HG03457 (cell line): Measurements from ENCODE around the gene PPP2R2C.

Source experiments
- ATAC-seq: cut with Tn5 transposase; IDR thresholded peaks from one replicate; pipeline ENCODE4 v1.9.1; 2021; ENCODE audit warnings: moderate number of reproducible peaks; ENCODE audit not compliant: unreplicated experiment

Gene PPP2R2C

DNA sequence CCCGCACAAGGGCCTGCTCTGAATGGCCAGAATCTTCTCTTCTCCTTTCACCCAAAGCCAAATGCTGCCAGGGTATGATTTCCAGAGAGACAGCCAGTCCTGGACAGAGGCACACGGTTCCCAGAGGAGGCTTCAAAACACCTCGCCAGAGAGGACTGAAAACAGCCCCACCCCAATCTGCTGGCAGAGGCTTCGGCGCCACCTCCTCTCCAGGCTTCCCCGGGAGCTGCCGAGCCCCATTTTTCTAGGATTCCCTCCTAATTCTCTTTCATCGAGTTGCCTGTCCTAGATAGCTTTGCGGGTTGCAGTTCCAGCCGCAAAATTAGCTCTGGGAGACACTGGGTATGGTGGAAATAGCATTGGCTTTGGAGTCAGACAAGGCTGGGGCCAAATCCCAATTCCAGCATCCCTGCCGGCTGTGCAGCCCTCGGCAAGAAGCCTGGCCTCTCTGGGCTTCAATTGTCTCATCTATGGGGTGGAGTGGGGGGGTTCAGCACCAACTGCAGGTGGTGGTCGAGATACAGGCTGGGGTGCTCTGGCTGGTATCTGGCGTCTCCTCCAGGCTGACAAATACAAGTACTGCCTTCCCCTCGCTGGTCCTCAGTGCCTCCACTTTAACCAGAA, 22.6 kb downstream of the PPP2R2C start:
- no peak for ATAC-seq

DNA sequence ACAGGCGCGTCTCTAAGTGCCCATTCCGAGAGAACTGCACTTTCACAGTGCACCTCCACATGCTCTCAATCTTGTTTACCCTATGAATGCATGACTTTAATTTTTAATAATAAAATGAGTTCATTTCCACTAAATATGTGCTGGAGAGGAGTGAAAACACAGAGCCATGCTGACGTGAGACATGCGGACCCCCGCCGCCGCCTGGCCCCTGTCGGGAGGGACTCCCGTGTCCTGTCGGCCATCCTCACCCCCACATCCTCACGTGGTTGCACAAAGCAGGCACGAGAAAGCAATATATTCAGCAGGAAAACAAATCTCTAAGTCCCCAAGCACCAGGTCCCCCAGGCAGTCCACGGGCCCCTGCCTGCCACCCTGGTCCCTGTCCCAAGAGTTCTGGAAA, 23.1 kb downstream of the PPP2R2C start:
- no peak for ATAC-seq

DNA sequence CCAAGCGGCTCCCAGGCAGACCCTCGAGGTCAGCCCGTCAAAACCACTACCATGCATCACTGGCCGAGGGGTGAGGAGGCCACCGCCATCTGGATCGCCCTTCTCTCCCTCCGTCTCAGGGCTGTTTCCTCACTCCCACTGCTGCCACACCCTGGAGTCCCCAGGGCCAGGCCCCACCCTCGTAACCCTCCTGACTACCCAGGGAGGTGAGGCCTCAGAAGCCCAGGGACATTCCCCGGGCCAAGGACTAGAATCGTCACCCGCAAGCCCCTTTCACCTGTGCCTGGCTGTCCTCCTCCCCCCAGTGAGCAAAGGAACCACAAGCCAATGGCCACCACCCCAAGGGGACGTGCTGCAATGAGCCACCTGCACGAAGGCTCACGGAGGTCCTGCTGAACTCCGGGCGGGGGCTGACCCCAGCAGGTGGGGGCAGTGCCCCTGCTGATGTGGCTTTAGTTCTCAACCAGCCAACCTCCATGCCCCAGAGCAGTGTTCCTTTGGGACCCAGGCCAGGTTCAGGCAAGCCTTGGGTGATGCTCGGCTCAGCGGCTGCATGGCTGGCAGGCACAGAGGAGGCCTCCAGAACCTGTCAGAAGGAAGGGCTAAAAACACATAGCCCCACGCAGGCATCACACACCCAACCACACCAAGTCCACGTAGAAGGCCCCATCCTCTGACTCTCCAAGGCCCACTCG, 23.8 kb downstream of the PPP2R2C start:
- ATAC-seq, result no peak

DNA sequence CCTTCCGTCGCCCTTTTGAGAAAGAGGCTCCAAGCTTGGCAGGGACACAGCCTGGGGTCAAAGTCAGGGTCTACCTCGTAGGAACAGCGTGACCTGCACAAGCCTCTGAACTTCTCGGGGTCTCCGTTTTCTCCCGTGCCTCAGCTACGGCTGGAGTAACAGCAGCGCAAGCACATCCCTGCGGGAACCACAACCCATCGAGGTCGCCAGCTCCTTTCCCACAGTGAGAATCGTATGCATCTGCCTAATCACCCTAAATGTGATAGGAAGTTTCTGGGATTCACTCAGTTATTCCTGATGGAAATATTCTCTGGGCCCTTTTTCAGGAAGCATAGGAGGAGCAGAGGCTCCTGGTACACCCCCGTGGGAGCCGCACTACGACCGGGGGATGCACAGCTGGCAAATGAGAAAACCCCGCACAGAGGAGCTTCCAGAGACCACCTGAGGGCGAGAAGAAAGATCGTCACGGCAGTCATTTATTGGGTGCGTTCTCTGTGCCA, 24.7 kb downstream of the PPP2R2C start:
- no peak for ATAC-seq

DNA sequence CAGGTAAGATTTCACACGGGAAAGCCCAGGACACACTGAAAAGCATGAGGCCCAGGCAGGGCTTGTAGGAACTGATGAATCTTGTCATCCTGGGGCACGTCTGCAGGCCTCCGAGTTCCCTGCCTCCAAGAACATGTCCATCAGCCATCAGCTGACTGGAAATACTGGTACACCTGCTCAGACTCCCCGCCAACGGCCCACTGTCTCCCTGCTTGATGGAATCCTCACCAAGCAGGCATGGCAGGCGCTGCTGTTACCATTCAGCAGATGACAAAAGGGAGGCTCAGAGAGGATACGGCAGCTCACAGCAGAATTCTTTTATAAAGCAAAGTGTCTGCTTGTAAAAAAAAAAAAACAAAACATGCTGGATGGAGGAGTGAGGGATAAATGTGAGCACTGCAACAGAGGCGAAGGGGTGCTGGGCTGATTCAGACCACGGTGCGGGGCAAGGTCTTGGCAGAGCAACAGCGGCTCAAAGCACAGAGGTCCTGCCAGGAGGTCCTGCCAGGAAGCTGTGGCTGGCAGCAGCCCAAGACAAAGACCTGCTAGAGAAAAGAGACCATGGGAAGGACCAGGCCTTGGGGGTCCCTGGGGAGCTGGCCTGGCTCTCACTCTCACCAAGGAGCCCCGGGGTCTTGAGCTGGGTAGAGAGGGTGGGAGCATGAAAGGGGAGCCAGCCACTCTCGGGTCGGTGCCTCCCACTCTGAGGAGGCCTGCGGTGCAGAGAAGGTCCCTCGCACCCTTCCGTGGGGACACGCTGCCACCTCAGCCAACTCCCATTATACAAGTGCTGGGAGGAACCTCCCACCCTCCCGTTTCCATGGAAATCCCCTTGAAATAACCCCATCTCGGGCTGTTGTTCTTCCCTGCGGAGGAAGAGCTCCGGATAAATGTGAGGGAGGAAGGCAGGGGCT, 25.6 kb downstream of the PPP2R2C start:
- no peak for ATAC-seq

DNA sequence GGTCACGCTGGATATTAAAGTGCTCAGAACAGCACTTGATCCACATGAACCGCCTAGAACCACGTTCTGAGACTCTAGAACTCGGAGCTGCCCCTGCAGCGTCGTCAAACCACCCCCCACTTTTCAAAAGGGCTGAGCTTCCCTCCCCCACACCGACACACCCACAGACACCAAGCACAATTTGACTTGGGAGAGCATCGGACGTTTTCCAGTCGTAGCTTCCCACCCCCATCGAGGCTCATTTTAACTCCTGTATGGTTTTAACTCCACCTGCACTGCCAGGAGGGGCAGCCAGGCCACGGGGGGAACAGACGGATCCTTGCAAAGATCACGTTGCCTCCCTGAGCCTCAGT, 26.3 kb downstream of the PPP2R2C start:
- no peak for ATAC-seq

DNA sequence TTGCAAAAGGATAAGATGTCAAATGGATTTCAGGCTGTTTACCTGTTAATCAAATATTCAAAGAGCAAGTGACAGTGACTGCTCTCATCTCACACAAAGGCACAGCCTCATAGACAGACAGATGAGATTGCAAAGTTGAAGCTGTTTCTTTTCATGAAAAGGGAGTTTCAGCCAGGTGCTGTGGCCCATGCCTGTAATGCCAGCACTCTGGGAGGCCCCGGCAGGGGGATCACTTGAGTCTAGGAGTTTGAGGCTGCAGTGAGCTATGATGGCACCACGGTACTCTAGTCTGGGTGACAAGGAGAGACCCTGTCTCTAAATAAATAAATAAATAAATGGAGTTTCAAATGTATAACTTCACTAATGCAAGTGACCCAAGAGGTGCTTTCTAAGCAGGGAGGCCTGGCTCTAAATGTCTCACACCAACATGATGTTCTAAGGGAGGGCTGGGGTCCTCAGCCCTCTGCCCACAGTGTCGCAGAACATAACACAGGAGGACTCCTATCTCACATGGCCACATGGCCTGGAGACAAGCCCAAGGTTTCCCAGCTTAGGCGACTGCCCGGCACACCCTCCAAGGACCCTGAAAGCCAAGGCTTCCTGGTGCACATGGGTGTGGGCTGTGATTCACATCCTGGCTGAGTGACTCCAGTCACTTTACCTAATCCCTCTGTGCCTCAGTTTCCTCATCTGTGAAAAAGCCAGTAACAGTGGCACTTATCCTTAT, 26.8 kb downstream of the PPP2R2C start:
- ATAC-seq, result no peak

DNA sequence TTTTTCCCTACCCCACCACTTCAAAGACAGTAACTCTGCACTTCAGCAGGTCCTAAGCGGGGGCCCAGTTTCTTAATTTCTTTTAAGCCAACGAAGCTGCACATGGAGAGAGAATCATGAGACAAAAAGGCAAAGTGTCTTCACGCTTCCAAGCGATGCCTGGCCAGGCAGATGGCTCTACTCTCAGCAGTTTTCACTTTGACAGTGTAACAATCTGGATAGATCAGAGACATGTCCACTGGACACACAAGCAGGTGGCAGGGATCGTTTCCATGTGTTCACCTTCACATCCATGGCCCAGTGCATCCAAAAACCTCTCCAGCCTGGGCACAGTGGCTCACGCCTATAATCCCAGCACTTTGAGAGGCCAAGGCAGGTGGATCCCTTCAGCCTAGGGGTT, 27.8 kb downstream of the PPP2R2C start:
- no peak for ATAC-seq

DNA sequence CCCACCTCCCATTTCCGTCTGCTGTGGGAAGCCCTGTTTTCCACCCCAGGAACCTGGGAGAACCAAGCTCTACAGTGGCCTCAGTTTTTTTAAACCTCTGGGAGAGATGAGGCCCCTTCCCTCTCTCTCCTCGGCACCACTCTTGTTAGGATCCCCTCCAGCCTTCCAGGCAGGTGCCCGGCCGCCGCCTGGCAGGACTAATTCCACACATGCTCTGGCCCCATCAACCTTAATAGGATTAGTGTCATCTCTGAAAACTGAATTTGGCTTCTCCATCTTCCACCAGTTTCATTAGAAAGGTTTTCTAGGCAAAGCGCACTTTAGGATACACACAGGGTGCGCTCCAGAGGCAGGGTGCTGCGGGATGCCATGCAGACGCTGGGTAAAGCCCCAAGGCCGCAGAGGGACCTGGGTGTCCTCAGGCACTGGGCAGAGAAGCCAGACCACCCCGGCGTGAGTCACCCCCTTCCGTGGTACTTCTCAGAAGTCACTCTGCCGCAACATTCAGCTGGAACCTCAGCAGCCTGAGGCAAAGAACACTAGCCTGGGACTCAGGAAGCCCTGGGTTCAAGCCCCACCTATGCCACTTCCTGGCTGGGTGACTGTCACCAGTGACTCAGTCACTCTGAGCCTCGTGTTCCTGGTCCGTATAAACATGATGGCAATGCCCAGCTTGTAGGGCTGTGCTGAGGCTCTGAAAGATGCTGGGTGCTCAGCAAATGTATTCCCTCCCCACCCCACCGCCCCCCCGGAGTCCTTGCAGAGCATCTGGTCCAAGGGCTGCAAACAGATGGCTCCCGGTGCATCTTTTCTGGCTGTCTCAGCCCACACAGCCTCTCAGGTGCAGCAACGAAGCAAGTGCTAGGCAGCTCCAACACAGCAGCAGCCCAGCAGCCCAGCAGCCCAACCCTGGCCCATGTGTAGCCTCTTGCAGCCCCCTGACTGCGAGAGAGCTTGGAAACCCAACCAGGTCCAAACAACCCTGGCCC, 29.1 kb downstream of the PPP2R2C start:
- no peak for ATAC-seq

DNA sequence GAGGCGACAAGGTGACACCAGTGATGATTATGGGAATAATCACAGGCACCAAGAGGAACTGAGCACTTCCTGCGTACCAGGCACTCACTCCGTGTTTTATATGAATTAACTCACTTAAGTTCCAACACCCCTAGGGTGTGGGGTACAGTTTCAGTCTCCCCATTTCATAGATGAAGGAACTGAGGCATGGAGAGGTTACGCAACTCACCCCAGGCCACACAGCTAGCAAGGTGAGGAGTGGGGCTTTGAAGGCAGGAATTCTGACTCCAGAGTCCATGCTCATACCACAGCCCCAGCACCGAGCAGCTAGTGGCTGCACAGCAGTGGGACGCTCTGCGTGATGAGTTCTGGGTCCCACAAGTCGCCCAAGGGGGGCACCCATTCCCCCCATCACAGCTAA, 29.9 kb downstream of the PPP2R2C start:
- ATAC-seq, result no peak

DNA sequence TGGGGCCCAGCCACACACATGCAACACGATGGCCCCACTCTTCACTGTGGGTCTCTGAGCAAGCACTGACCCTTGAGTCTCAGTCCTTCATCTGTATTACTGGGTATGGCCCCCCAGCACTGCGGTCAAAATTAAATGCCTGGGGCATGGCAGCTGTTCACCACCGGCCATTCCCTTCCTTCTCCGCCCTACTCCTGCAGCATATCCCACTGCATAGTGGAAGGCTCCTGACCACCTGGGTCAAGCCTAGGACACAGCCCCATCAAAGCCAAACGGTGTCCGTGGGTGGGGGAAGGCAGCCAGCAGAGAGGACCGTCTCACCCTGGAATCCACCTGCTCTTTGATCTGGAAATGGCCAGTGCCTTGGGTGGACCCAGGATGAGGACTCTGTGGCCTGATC, 30.7 kb downstream of the PPP2R2C start:
- no peak for ATAC-seq

DNA sequence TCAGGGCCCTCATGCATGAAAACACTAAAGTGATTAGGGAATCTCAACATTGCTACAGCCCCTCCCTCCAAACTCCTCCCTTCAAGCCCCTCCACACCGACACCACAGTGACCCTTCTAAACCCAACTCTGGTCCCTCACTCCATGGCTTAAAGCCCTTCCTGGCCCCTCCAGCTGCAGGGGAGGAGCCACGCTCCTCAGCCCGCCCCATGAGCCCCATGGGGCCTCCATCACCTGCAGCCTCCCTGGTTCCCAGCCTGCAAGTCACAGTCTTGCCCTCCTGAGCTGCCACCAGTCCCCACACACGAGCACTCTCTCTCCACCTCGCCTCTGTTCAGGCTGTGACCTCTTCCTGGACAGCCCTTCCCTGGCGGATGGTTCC, 31.2 kb downstream of the PPP2R2C start:
- ATAC-seq, result no peak

DNA sequence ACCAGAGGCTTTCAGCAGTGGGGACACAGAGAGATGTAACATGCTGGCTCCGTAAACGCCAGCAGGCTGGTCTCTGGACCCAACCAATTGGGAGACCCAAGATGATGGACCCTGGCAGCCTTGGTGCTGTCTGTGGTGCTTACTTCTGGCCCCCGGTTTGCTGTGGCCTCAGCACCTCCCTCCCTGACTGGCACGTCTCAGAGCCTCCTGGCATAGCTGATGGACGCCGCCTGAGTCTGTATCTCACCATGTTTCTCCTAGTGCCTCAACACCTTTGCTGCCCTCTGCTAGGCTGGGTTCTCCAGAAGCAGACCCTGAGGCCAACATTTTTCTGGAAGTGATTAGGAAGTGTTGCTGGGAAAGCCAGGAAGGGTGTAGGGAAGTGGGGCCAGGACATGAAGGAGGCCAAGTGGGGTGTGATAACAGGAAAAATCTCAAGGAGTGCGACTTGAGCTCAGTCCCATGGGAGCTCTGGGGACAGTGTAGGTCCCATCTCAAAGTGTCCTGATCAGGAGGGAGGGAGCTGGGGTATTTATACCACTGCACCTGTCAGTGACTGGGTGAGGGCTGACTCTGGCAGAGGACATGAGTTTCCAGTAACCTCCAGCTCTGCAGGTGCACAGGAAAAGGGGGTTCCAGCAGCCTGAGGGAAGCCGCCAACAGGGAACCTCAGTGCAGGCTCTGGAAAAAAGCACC, 31.8 kb downstream of the PPP2R2C start:
- no peak for ATAC-seq

DNA sequence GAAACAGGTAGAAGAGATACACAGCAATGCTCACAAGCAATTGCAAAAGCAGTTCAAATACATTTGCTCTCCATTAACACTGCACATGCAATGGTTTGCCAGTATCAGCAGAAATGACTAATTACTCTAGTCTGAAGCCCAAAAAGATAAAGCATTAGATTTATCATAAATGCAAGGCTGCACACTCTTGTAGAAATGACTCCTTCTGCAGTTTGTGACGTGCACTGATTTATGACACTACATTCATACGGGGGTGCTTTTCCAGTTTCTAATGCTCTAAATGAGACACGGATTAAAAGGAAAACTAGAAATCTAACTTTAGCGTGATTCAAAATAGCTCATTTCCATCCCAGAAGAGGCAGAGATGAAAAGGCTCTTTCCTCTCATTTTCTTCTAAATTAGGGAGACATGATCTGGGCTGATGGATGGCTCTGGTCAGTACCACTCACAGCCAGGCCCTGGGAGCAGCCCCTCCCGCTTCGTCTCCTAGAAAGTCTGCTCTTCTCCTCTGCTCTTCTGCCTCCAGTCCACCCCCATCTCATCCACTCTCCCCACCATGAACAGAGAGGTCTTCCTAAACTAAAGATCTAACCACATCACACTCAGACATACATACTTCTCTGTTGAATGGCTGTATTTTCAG, 33.2 kb downstream of the PPP2R2C start:
- no peak for ATAC-seq

DNA sequence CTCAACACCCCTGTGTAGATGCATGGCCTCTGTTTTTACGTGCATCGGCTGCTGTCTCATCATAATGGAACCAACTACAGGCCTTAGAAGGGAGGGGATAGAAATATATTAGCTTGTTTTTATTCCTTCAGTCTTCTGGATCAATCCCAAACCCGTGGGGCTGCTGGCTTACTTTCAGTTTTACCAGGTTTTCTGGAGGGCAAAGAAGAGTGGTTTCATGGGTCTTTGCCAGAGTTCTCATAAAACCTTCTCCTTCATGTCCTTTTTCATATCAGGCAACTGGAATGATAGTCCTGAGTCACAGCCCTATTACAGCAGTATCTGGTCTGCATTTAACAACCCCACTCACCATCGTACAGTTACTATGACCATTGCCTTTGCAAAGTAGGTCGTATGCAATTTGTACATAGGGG, 34.6 kb downstream of the PPP2R2C start:
- no peak for ATAC-seq

DNA sequence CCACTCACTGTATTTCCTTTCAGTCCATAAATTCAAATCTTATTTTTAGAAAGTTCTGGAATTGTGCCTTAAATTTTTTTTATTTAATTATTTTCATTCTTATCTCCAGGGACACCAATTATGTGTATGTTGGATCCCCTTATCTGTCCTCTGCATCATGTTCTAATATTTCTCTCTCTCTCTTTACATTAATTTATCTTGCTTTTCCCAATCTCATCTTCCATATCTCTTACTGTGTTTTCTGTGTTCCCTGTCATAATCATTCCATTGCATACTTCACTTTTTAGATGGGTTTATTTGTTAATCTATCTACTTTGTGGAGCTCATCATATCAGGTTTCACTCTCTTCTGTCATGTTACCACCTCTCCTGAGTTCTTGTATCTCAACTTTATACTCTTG, 37.4 kb downstream of the PPP2R2C start:
- ATAC-seq, result no peak

DNA sequence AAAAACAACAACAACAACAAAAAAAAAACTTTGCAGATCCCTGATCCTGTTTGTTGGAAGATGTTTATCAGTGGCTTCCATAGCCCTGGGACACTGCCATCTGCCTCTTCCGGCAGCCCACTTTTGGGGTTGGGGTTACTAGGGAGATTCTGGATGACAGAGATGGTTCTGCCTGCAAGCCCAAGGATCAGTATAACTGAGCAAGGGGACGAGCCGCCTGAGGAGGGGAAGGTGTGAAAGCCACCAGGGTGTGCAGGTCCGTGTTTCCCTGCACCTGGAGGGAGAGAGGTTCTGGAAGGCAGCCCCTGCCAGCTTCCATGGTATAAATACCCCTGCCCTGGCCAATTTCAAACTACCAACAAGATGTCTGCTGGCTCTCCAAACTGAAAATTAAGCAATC, 41.5 kb downstream of the PPP2R2C start:
- no peak for ATAC-seq

DNA sequence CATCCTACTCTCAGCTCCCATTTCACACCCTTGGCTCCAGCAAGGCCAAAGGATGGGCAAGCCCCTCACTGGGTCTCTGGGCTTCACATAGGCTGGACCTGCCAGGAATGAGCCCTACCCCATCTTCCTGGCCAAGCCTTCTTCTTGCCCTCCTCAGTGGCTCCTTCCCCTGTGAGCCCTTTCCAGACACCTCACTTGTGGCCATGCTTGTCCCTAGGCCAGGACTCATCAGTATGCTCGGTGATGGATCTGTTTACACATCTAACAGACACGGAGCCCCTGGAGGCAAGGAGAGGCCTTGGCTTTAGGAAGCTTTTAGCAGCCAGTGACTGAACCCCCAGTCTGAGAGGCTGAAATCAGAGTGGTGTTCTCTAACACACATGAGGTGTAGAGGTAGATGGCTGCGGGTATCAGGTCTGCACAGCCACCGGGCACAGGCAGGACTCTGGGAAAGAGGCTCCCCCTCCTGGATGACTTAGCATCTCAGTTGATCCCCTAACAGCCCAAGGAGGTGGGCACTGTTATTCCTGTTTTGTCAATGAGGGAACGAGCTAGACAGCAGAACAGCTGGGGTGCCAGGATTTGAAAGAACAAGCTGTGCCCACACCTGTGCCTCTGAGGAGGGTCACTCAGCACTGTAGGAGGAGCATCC, 44.8 kb downstream of the PPP2R2C start:
- ATAC-seq, result no peak
